Ectodermal cell (in vitro differentiated cells): ENCODE measurements around the gene LUC7L2.

Experiments used
- H3K27ac ChIP-seq: 2 replicates; pipeline ENCODE4 v1.7.0; 2013; ENCODE audit warnings: mild to moderate bottlenecking, low read depth, low read length; ENCODE audit not compliant: insufficient read depth, poor library complexity, severe bottlenecking
- H3K27me3 ChIP-seq: 2 replicates; pipeline ENCODE4 v1.7.0; 2013; ENCODE audit warnings: mild to moderate bottlenecking, low read length; ENCODE audit not compliant: insufficient read depth, control insufficient read depth, poor library complexity, severe bottlenecking
- H3K36me3 ChIP-seq: one replicate; pipeline ENCODE4 v1.7.0; 2013; ENCODE audit warnings: low read length; ENCODE audit not compliant: control insufficient read depth, insufficient read depth
- H3K4me1 ChIP-seq: one replicate; pipeline ENCODE4 v1.7.0; 2013; ENCODE audit warnings: low read length; ENCODE audit not compliant: control insufficient read depth, insufficient read depth
- H3K4me3 ChIP-seq: 2 replicates; pipeline ENCODE4 v1.7.0; 2013; ENCODE audit warnings: low read depth, low read length, control low read depth; ENCODE audit not compliant: insufficient read depth
- H3K9me3 ChIP-seq: 2 replicates; pipeline ENCODE4 v1.7.0; 2013; ENCODE audit warnings: mild to moderate bottlenecking, low read length, moderate library complexity; ENCODE audit not compliant: control insufficient read depth
- WGBS, 2 experiments: methylation state at CpG; one replicate each; pipeline ENCODE4 v1.1.7; 2013; ENCODE audit warnings: missing lambda C conversion rate in 2 of 2; 5-methylcytosine and 5-hydroxymethylcytosine counted together

The LUC7L2 gene

DNA sequence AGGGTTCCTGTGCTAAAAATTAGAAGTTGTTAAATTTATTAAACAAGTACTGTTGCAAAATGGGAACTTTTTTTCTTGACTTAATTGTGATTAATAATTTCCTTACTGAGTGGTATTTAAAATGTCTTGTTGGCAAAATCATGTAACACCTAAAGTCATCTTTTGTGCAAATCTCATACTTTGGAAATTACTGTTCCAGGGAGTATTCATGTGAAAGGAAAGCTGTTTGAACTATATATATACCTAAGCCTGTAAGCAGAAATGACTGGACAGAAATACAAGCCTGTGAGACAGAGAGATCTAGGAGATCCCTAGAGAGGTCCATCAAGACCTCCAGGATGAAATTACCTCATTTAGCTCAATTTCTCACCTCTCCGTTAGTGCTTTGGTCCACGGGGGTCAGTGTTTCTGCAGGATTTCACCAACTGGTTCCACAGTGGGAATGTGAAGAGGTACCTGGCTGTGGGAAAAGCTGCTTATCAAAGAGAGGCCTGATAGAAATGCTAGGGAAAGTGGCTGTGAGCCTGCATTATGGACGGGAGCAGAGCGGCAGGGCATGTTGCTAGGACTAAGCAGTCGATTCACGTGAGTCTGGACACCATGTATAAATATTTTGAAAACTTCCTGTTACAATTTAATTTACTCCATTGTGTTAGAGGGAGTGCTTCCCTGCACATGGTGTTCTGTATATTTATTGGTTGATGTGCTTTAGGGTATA lies 7.9 kb downstream of the LUC7L2 start:
- H3K9me3 ChIP-seq = no peaks in the 10 kb centered on the region
- H3K4me3 ChIP-seq = no peak overlapping the region
- 97% methylated on average over 6 of the region's 6 CpGs for WGBS, 2 experiments
- H3K36me3 ChIP-seq = peaks cover 8% of the 10 kb centered on the region
- H3K27me3 ChIP-seq = no peaks in the 10 kb centered on the region
- H3K4me1 ChIP-seq = peaks cover 9% of the 10 kb centered on the region
- H3K27ac ChIP-seq = no peak overlapping the region

GRCh38 chr7:139370301-139370942 lies 10.7 kb downstream of the LUC7L2 start:
- Histone ChIP-seq H3K4me3 (no peak overlapping the region), H3K27ac (no peak overlapping the region), H3K4me1 (peaks cover 9% of the 10 kb centered on the region), H3K36me3 (peaks cover 6% of the 10 kb centered on the region), H3K27me3 (no peaks in the 10 kb centered on the region), H3K9me3 (no peaks in the 10 kb centered on the region)
- WGBS, 2 experiments = 89 to 93% methylated on average over 5 of the region's 5 CpGs

- WGBS, 2 experiments = 63 to 67% methylated on average over 1 of the region's 1 CpG
- H3K36me3 ChIP-seq = peaks cover 4% of the 10 kb centered on the region
- H3K9me3 ChIP-seq = no peaks in the 10 kb centered on the region
- peaks cover 9% of the 10 kb centered on the region for H3K4me1 ChIP-seq
- no peak overlapping the region for H3K27ac ChIP-seq
- no peak overlapping the region for H3K4me3 ChIP-seq
- no peaks in the 10 kb centered on the region for H3K27me3 ChIP-seq
Measured at GRCh38 chr7:139370943-139371313, 11.2 kb downstream of the LUC7L2 start.

DNA sequence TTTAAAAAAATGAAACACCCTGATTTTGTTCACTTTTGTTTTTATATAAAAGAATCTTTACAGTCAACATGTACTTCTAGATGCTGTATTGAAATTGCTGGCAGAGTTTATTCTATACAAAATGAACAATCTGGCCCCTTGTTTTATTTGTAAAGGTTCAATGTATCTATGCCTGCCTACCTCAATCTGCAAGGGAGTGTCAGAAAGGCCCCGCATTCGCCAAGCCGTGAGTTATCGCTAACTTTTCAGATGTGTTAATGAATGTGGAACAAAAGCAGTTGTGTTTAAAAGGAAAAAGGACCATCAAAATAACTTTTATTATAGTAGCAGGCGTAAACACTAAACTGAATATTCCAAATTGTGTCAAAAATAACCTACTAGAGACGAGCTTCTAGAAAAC lies 14.6 kb downstream of the LUC7L2 start:
- no peaks in the 10 kb centered on the region for H3K27me3 ChIP-seq
- H3K4me3 ChIP-seq = no peak overlapping the region
- peaks cover 9% of the 10 kb centered on the region for H3K4me1 ChIP-seq
- no peak overlapping the region for H3K27ac ChIP-seq
- H3K36me3 ChIP-seq = peaks cover 19% of the 10 kb centered on the region
- H3K9me3 ChIP-seq = no peaks in the 10 kb centered on the region
- 91 to 95% methylated on average over 4 to 5 of the region's 6 CpGs for WGBS, 2 experiments

- Histone ChIP-seq H3K4me3 (no peak overlapping the region), H3K9me3 (no peaks in the 10 kb centered on the region), H3K36me3 (peaks cover 26% of the 10 kb centered on the region), H3K27ac (no peak overlapping the region), H3K4me1 (no peaks in the 10 kb centered on the region), H3K27me3 (no peaks in the 10 kb centered on the region)
- WGBS, 2 experiments = 94 to 95% methylated on average over 6 of the region's 6 CpGs
Measured at GRCh38 chr7:139382439-139382838, 22.7 kb downstream of the LUC7L2 start.

- H3K27ac ChIP-seq = no peak overlapping the region
- no peaks in the 10 kb centered on the region for H3K27me3 ChIP-seq
- H3K9me3 ChIP-seq = no peaks in the 10 kb centered on the region
- H3K4me3 ChIP-seq = no peak overlapping the region
- H3K4me1 ChIP-seq = no peaks in the 10 kb centered on the region
- WGBS, 2 experiments = 91 to 98% methylated on average over 3 of the region's 3 CpGs
- H3K36me3 ChIP-seq = peaks cover 11% of the 10 kb centered on the region
Measured at GRCh38 chr7:139384611-139385010, 24.9 kb downstream of the LUC7L2 start.

GRCh38 chr7:139387594-139387993 lies 27.9 kb downstream of the LUC7L2 start:
- Histone ChIP-seq H3K4me3 (no peak overlapping the region), H3K27ac (no peak overlapping the region), H3K4me1 (no peaks in the 10 kb centered on the region), H3K36me3 (peaks cover 11% of the 10 kb centered on the region), H3K9me3 (no peaks in the 10 kb centered on the region), H3K27me3 (no peaks in the 10 kb centered on the region)
- 88 to 96% methylated on average over 4 to 5 of the region's 5 CpGs for WGBS, 2 experiments

DNA sequence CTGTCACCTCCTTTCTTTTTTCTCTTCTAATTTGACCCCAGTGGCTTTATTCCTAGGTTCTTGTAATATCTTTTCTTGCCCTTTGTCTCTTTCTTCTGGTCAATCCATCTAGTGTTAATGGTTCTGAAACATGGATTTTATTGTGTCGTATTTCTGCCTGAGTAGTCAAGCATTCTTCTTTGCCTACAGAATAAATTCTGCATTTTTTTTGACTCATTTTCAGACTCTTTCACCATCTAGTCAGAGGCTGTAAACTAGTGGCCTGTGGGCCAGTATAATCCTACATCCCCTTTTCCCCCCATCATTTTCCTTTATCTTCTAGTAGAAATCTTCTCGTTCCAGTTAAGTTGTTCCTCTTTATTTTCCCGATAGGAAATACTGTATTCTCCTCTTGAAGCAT lies 29.4 kb downstream of the LUC7L2 start:
- H3K27me3 ChIP-seq = no peaks in the 10 kb centered on the region
- peaks cover 10% of the 10 kb centered on the region for H3K36me3 ChIP-seq
- no peak overlapping the region for H3K27ac ChIP-seq
- no peaks in the 10 kb centered on the region for H3K4me1 ChIP-seq
- 96 to 98% methylated on average over 3 of the region's 3 CpGs for WGBS, 2 experiments
- no peaks in the 10 kb centered on the region for H3K9me3 ChIP-seq
- no peak overlapping the region for H3K4me3 ChIP-seq

DNA sequence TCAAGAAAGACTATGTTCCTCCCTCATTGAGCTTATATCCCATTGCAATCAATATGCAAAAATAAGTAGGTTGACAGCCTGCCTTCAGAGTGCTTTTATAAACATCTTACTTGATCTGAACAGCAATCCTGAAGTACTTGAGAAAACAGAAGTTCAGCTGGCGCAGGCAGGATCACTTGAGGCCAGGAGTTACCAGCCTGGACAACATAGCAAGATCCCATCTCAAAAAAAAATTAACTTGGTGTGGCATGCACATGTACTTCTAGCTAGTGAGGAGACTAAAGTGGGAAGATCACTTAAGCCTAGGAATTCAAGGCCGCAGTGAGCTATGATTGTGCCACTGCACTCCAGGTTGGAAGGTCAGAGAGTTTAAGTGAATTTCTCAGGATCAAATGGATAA lies 30.1 kb downstream of the LUC7L2 start:
- peaks cover 8% of the 10 kb centered on the region for H3K36me3 ChIP-seq
- no peaks in the 10 kb centered on the region for H3K9me3 ChIP-seq
- H3K4me1 ChIP-seq = no peaks in the 10 kb centered on the region
- H3K27me3 ChIP-seq = no peaks in the 10 kb centered on the region
- no peak overlapping the region for H3K4me3 ChIP-seq
- H3K27ac ChIP-seq = no peak overlapping the region
- 96 to 97% methylated on average over 2 of the region's 2 CpGs for WGBS, 2 experiments

DNA sequence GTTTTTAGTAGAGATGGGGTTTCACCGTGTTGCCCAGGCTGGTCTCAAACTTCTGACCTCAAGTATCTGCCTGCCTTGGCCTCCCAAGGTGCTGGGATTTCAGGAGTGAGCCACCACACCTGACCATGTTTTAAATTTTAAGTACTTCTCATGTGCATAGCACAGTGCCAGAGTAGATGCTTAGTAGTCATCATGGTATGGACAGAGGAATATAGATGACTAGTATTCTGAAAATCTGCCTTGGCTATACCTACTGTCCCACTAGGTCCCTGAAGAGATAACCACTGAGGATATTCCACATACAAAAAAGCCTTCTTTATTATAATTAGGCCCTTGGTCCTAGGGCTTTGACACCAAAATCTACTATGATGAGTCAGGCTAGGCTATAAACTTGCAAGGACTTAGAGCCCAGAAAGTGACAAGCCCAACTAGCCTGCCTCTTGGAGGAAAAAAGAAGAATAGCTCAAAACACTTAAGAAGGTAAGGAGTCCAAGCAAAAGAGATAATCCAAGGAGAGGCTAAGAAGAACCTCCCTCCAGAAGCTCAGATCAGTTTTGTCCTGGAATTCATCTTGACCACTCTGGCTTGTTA lies 34.0 kb downstream of the LUC7L2 start:
- 82 to 84% methylated on average over 1 of the region's 1 CpG for WGBS, 2 experiments
- H3K36me3 ChIP-seq = no peaks in the 10 kb centered on the region
- no peak overlapping the region for H3K27ac ChIP-seq
- no peaks in the 10 kb centered on the region for H3K27me3 ChIP-seq
- H3K4me1 ChIP-seq = no peaks in the 10 kb centered on the region
- no peaks in the 10 kb centered on the region for H3K9me3 ChIP-seq
- H3K4me3 ChIP-seq = no peak overlapping the region
